ENCODE data around the gene AFF3.

The AFF3 gene

DNA sequence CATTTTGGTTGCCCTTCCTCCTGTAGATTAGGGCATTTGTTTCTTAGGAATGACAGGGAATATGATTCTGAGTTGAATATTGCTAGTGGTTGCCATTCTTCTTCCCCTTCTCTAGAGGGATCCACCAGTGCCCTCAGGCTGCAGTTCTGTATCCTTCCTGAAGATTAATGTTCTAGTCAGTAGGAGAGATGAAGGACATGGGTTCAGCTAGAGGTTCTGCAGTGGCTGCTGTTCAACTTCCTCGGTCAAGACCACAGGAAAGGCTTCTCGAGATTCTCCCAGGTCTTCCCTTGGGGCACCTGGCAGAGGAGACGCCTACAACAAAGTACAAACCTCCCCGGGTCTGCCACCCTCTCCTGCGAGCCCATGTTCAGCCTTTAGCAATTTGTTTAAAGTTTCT is 325.5 kb downstream of the AFF3 start:
- no peak for DNase-seq

DNA sequence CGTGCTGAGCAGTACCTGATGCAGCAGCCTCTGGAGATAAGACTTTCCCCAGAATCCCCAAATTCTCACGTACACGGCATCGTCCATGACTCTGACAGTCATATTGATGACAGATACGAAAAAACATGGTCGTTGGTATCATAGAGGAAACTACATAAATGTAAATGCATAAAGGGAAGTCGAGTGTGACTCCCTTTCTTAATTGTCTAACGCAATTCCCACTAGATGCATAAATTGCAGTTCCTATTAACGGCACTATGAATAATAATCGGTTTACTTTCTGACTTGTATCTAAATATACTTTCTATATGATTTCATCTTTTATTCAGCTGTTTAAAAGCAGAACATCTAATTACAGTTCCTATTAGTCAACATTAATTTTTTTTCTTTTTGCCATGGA is 330.0 kb downstream of the AFF3 start:
- DNase-seq, result no peak

DNA sequence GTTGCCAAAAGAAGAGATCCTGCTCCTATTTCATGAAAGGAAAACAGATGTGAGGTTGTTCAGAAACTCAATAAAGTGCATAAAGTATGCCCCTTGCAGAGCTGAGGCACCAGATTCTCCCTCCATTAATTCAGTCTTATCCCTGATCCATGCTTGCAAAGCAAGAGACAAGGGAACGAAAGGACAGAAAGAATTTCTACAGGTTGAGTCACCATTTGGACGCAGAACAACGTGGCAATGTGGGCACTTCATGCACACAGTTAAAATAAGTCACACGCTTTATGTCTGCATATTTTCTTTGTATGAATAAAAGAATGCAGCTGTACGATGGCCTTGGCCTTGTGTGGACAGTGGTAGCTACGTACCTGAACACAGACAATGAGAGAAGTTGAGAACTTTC is 330.8 kb downstream of the AFF3 start:
- no peak for DNase-seq

DNA sequence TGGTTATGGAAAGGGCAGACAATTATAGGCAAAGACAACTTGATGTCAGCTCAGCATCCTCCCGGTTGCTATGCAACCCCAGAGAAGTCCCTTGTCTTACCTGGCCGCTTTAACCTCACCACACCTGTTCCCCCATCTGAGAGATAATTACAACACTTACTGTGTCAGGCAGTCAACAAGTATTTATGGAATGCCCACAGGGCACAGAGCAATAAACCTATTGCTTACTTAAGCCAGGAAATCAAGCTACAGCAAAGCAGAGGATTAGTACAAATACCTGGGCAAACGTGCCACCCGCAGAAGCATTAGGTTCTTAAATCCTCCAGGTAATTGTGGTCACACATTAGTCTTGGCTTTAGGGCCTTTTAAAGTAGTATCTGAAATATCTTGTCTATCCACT is 332.2 kb downstream of the AFF3 start:
- DNase-seq, result no peak

DNA sequence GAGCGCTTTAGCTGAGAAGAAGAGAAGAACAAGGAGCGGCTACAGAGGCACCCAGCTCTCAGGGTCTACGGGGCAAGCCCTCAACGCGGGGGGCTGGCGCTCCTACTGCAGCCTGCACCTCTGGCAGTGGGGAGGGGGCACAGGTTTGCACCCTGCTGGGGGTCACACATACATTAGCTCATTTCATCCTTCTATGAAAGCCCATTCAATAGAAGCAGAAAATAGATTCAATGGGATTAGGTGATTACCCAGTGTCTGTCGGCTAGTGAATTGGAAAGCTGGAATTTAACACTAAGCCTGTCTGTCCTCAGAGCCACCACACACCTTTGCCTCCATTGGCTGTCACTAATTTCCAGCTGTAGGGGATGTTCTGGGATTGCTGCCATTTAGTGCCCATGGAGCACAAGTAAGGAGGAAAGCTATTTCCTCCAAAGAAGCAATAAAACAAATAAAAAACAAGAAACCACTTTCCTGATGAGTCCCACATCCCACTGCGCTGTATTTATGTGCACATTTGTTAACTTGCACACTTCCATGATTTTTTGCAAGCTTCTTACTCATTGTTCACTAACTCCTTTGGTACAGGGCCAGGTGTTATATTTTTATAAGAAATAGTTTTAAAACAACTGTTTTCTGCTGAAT is 333.0 kb downstream of the AFF3 start:
- DNase-seq, result no peak

DNA sequence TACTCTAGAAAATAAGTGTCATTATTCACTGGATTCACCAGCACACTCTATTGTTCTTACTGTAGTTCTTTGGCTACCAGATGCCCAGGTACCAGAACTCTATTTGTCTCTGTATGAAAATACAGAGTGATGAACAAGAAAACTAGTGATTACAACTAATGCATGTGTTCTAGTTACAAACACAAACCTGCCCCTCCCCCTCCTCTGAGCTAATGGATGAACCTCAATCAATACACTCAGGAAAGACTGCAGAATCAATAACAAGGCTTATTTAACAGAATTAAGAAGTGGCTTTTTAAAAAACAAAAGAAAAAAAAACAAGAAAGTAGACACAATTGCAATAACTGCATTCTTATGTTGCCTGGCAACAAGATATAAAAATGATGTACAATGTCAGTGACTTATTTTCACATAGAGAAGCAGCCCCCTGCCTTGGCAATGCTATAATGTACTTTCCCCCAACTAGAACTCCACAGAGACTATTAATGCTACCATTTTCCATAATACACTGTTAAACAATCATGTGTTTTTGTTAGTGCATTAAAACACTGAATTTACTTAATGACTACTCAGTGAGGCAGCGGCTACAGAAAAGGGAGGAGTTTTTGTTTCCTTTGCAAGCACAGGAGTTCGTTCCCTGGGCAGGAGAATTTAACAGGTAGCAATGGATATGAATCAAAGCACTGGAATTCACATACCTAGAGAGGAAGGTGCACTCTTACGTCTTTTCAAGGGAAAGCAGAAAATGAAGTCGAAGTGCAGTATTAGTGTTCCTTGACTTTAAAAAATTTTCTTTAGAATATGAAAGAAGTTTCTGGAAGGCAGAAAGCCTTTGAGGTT is 333.8 kb downstream of the AFF3 start:
- no peak for DNase-seq

DNA sequence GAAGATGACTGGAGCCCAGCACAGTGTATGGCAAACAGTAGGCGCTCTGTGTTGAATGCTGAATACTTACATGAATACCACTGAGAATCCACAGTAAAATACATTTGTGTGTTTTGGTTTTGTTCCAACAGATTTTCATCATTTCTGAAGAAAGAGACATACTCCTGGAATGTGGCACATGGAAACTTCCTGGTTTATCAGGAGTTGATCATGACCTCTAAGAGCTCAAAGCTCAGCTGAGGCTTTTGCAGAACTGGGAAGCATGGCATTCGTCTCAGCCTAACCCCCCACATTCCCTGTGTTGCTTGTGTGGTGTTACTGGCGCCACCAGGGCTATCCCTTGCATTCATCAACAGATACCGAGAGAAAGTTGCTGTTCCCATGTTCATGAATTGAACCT is 335.6 kb downstream of the AFF3 start:
- no peak for DNase-seq

DNA sequence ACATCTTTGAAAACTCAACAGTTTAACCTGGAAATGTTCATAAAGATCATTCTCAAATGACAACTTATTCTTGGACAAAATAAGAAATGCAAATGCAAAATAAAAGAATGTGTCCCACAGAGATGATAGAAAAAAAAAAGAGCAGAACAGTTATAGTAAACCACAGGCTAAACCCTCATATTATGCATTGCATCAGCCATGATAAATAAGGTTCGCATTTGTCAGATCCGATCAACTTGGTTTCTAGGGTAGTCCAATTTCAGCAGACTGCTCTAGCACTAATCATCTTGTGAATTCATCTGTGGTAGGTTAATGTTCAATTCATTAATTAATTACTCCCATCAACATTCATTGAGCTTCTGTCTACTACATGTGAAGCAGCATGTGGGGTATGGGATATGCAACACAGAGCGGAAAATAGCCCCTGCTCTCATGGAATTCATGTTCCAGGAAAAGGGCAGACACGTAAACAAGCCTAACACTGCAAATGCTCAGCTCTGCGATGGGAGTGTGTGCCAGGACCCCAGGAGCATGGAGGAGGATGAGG is 336.4 kb downstream of the AFF3 start:
- no peak for DNase-seq

DNA sequence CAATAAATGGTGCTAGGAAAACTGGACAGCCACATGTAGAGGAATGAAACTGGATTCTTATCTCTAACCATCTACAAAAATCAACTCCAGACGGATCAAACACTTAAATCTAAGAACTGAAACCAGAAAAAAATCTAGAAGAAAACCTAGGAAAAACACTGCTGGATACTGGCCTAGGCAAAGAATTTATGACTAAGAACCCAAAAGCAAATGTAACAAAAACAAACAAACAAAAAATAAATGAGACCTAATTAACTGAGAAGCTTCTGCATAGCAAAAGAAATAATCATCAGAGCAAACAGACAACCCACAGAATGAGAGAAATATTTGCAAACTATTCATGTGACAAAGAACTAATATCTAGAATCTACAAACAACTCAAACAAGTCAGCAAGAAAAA is 338.5 kb downstream of the AFF3 start:
- DNase-seq, result no peak

DNA sequence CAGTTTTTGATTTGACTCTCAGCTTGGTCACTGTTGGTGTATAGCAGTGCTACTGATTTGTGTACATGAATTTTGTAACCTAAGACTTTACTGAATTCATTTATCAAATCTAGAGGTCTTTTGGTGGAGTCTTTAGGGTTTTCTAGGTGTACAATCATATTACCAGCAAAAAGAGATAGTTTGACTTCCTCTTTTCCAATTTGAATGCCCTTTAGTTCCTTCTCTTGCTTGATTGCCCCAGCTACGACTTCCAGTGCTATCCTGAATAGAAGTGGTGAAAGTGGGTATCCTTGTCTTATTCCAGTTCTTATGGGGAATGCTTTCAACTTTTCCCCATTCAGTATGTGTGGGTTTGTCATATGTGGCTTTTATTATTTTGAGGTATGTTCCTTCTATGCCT is 339.7 kb downstream of the AFF3 start:
- no peak for DNase-seq

DNA sequence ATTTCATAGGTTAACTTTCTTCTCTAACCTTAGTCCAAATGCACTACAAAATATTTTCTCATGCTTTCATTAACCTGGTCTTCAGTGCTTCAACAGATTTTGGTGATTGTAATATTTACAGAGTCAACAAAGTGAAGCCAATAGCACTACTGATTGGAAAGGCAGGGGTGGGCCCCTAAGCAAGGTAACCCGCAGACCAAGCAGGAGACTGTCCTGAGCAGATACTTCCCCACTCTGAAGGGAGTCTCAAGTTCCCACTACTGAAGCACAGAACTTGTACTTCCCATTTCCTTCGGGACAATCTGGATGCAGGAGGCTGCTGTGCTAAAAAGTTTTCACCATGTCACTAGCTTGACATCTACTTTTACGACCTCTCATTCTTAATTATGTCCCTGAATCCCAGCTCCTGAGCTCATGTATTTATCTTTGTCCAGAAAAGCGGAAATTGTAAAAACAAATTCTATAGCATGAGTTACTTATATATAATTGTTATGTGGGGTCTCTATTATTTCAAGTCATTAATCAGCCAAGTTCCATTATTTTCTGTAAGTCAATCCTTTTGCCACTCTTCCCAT is 341.0 kb downstream of the AFF3 start:
- DNase-seq, result no peak

DNA sequence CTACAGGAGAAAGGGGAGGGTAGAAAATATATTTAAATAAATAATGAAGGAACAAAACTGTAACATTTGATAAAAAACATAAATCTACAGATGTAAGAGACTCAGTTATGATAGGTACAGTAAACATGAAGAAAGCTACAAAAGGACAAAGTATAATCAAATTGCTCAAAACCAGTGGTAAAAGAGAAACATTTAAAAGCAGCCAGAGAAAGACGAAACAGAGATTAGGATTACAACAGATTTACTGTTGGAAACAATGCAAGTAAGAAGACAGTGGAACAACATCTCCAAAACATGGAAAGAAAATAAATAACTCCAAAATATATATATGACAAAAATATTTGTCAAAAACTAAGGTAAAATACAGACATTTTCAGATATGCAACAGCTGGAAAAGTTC is 344.9 kb downstream of the AFF3 start:
- DNase-seq, result no peak

DNA sequence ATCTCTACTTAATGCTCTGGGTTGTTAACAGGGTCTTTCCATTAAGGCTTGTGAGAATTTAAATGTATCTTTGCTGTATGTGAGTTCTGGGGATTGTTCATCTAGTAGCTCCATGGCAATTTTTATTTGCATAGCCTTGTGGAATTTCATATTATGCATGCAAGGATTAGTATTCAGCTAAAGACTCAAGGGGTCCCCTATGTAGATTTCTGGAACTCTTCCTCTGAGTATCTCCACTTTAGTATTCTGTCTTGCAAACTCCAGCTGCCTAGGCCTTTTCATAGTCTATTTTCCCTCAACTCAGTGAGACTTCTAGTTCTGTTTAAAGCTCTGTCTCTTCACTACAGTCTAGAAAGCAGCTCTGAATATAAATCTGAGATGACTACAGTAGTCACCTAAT is 348.0 kb downstream of the AFF3 start:
- no peak for DNase-seq

DNA sequence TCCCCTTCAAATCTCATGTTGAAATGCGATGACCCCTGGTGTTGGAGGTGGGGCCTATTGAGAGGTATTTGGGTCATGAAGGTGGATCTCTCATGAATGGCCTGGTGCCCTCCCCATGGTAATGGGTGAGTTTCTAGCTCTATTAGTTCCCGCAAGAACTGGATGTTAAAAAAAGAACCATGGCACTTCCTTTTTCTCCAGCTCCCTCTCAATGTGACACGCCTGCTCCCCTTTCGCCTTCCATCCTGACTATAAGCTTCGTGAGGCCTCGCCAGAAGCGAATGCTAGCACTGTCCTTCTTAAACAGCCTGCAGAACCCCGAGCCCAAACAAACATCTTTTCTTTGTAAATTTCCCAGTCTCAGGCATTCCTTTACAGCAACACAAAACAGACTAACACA is 349.4 kb downstream of the AFF3 start:
- no peak for DNase-seq

DNA sequence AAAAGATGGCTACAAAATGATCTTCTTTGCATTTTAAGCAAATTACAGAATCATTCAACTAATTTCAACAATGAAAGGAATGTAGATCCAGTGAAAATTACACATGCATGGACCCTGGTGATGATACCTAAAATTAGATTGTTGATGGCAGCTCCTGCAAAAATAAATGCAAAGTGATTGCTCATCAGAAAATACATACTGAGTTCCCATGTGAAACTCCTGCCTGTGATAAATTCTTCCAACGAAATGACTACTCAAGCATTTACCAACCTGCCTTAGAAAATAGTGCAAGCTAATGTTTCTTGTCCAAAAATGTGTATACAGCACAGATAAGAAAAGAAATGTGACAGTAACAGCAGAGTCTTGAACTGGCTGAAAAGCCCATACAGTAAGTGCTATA is 352.5 kb downstream of the AFF3 start:
- DNase-seq, result no peak

DNA sequence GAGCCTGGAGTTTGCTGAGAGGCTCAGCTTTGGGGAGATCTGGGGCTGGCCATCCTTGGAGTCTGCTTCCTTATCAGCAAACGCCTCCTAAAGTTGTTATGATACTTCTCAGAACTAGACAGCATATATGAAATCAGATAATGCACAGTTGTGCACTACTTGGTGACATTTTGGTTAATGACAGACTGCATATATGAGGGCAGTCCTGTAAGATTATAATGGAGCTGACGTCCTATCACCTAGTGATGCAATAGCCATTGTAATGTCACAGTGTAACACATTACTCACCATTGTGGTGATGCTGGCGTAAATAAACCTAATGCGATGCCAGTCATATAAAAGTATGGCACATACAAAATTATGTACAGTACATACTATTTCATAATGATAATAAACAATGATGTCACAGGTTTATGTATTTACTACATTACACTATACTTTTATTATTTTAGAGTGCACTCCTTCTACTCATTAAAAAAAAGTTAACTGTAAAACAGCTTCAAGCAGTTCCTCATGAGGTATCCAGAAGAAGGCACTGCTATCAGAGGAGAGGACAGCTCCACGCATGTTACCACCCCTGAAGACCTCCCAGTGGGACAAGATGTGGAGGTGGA is 354.5 kb downstream of the AFF3 start:
- DNase-seq, result no peak

DNA sequence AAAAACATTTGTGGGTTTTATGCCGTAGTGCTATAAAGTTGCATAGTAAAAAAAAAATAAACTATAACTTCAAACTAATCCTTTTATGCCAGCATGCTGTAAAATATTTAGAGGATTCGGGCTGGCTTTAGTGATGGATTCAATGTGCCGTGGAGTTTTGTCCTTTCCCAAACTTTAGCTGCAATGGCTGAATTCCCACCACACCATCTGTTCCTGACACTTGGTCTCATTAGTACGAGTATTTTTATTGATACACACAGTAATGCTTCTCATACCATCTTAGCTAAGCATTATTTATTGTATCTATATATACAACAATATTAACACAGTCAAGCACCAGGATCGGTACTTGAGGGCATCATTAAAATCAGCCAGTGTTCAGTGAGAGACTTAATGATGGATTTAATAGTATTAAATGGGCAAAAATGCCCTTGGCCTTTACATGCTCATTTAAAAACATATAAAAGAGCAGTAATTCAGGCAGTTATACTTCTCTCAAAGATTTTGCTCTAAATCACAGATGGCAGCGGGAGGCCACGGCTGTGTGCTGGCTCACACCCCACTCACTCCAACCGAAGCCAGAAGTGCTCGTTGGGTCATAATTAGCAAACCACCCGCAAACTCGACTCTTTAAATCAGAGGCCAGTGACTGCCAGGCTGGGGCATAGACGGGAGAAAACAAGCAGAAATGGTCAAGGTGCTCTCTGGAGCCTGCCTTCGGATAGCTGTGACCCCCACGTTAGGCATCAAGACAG is 355.6 kb downstream of the AFF3 start:
- DNase-seq, result no peak

DNA sequence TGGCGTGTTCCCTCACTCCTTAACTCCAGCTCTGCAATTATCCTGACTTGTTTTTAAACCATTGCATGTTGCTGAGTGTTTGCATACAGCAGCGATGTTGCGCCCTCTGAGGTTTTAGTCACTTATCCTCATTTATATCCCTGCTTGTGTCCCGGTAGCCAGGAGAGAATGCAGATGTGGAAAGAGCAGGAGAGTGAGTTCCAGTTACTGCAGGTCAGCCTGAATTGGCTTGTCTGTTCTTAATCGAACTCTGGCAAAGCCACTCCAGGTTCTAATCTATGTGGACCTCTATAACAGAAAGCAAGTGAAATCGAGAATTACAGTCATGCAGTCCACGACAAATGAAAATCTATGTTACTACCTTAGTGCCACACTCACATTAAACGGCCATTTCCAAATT is 357.4 kb downstream of the AFF3 start:
- DNase-seq, result no peak

DNA sequence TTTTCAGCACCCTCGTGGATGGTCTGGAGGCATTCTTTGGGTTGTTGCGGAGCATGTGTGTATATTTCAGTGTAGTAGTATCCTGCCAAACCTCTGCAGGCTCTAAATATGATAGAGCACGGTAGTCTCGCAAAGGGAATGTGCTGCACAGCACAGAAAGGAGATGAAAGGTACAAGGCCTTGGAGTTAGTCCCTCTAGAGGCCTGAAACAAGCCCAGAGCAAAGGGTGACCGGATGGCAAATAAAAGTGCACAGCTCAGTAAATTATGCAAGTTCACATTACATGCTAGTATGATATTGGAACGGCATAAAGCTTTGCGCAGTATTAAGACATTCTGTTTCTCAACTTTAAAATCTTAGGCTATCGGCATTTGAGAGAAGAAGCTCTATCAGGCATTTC is 358.1 kb downstream of the AFF3 start:
- no peak for DNase-seq

DNA sequence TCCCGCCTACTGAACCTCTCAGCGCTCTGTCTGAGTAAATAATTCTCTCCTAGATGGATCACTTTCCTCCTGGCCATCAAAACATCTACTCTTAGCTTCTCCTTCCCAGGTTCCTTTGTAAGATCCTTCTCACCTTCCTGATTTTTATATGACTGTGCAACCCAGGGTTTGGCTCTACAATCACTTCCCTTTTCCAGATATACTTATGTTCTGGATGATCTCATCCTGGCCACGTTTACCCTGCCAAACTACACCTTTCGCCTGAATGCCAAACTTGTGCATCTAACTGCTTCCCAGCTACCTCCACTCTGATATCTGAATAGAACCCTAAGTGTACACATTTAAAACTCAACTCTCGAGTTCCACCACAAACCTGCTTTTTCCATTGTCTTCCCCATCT is 362.1 kb downstream of the AFF3 start:
- no peak for DNase-seq

DNA sequence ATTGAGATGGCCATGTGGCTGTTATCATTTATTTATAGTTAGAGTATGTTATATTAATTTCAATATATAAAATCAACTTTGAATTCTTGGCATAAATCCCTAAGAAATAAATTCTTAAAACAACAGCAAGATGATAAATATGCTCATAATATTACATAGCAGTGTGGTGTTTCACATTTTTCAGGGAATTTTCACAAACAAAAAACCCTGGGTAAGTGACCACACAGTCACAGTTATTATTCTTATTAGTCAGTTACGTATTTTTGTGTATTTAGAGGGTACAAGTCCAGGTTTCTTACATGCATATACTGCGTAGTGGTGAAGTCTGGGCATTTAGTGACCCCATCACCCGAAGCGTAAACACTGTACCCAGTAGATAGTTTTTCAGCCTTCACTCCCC is 363.1 kb downstream of the AFF3 start:
- DNase-seq, result no peak

DNA sequence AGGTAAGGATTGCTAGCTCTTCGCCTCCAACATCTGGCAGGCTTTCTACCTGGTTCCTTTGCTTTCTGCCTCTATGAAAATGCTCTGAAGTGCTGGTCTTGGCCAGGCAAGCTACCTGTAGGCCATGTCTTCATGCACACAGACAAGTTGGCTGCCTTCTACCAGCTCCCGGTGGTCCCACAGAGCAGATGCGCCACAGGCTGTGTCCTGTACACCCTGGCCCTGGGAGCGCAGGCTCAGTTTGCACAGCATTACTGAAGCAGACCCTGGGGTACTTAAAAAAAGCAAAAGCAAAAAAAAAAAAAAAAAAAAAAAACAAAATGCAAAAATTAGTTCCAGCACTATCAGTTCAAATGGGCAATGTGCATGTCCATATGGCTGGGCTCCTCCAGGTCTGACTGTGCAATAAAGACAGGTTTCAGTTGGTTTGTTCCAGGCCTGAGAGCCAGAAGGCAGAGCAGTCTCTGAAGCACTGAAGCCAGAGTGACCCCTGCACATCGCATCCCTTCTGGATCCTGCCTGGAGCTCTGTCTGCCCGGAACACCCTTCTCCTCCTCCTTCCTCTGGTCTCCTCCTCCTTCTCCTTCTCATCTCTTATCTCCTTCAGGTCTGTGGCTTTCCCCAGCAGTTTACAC is 364.6 kb downstream of the AFF3 start:
- no peak for DNase-seq
